Peyer's patch (tissue), 4 donors: Measurements from ENCODE around the gene TRIP4. TPM values are rescaled to one million over a fixed set of nuclear protein-coding genes. Genes with fewer than 3 reads are reported as not detected.
"Not testable (repeated sequence)": the region's sequence is repeated elsewhere in the genome, so short reads cannot be mapped to it uniquely, and the experiment has no call there.

Experiments used
- DNase-seq, 3 donors: peaks; one replicate each; pipeline ENCODE4 v3.0.0-alpha.2; 2017 to 2019
- H3K27ac ChIP-seq, 4 donors: fragments of 200-600 bp; sonication (generic); one replicate each; pipeline ENCODE4 v1.5.1; 2016 to 2019
- H3K27me3 ChIP-seq, 2 donors: fragments of 200-600 bp; sonication (generic); one replicate each; pipeline ENCODE4 v1.5.1; 2019
- H3K36me3 ChIP-seq, 3 donors: fragments of 200-600 bp; sonication (generic); one replicate each; pipeline ENCODE4 v1.5.1; 2016 to 2019
- H3K4me1 ChIP-seq, 4 donors: fragments of 200-600 bp; sonication (generic); one replicate each; pipeline ENCODE4 v1.5.1; 2016 to 2019
- H3K4me3 ChIP-seq, 4 donors: fragments of 200-600 bp; sonication (generic); 1 replicate in 3 of 4; 2 replicates in 1 of 4; pipeline ENCODE4 v1.5.1; 2016 to 2019; ENCODE audit warnings: mild to moderate bottlenecking in 1 of 4
- H3K9me3 ChIP-seq, 4 donors: fragments of 200-600 bp; sonication (generic); one replicate each; pipeline ENCODE4 v1.5.1; 2016 to 2019; ENCODE audit warnings: mild to moderate bottlenecking in 1 of 4
- POLR2A ChIP-seq, 2 donors: fragments of 450-650 bp; IDR thresholded peaks; one replicate each; pipeline ENCODE4 v1.5.1; 2017; ENCODE audit warnings: antibody characterized with exemption in 2 of 2, mild to moderate bottlenecking in 2 of 2, moderate library complexity in 2 of 2
- total RNA-seq, 4 donors: library from RNA; depleted of rRNA; stranded (reverse); fragments of >200 nt; gene quantifications; one replicate each; pipeline ENCODE4 v1.1.0, GENCODE V29; 2016
- TF ChIP-seq, protein P1 (sequence below), 6 experiments: fragments of 450-650 bp in 4 of 6; fragments of 200-600 bp in 2 of 6; sonication (generic) in 1 of 6; IDR thresholded peaks; one replicate each; pipeline ENCODE4 v1.5.1; 2017 to 2019; ENCODE audit warnings: antibody characterized with exemption in 6 of 6, mild to moderate bottlenecking in 3 of 6, moderate library complexity in 1 of 6

Gene TRIP4
- total RNA-seq, 4 donors from 2014 or later, result 18.9 to 61.9 (median 19.9) TPM

DNA sequence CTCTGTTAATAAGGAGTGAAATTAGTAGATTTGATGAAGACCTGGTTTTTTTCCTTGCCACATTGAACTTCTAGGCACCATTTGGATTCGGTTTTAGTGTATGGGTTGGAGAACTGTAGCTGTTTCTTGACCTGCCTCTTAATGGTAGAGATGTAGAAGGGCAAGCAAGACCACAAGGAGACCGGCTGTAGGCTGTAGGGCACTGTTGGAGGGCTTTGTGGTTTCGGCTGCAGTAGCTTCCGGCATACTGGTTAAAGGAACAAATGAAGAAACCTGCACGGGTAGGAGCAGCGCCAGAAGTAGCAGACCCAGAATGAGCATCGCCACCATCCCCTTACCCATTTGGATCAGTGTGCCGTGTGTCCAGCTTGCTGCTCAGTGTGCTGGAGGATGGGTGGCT, 14.3 kb upstream of the TRIP4 start:
- no peaks in the 10 kb centered on the region for H3K27me3 ChIP-seq
- no peak for DNase-seq
- no peaks in the 10 kb centered on the region for H3K9me3 ChIP-seq
- TF ChIP-seq POLR2A (IDR thresholded peaks at IDR 0.05), result no peak
- TF ChIP-seq, protein P1, sequence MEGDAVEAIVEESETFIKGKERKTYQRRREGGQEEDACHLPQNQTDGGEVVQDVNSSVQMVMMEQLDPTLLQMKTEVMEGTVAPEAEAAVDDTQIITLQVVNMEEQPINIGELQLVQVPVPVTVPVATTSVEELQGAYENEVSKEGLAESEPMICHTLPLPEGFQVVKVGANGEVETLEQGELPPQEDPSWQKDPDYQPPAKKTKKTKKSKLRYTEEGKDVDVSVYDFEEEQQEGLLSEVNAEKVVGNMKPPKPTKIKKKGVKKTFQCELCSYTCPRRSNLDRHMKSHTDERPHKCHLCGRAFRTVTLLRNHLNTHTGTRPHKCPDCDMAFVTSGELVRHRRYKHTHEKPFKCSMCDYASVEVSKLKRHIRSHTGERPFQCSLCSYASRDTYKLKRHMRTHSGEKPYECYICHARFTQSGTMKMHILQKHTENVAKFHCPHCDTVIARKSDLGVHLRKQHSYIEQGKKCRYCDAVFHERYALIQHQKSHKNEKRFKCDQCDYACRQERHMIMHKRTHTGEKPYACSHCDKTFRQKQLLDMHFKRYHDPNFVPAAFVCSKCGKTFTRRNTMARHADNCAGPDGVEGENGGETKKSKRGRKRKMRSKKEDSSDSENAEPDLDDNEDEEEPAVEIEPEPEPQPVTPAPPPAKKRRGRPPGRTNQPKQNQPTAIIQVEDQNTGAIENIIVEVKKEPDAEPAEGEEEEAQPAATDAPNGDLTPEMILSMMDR (IDR thresholded peaks at IDR 0.05), result no peak
- H3K4me1 ChIP-seq, result no peaks in the 10 kb centered on the region
- H3K4me3 ChIP-seq, result no peak overlapping the region
- no peak overlapping the region for H3K27ac ChIP-seq
- no peaks in the 10 kb centered on the region for H3K36me3 ChIP-seq

DNA sequence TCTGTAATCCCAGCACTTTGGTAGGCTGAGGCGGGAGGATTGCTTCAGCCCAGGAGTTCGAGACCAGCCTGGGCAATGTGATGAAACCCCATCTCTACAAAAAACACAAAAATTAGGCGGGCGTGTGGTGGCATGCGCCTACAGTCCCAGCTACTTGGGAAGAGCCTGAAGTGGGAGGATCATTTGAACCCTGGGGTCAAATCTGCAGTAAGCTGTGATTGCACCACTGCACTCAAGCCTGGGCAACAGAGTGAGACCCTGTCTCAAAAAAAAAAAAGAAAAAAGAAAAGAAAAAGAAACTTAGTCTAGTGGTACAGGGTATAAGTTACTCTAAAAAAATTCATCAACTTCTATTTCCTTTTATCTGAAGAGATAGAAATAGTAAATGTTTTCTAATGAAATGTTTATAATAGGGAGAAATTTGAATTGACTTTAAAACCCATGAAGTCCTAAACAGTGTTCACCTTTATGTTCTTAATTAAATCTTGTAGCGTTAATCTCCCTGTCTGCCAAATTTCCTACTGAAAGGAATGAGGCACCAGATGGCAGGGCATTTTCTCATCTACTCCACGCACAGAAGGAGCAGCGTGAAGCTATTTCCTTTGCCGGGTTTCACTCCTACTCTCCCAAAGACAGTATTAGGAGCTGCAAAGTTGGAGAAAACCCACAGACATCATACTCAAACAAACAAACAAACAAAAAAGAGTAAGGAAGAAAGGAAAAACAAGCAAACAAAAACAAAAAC, 8.2 kb upstream of the TRIP4 start:
- TF ChIP-seq POLR2A (IDR thresholded peaks at IDR 0.05), result no peak
- TF ChIP-seq, protein P1 (IDR thresholded peaks at IDR 0.05), result no peak
- Histone ChIP-seq H3K4me3 (no peak overlapping the region), H3K9me3 (no peaks in the 10 kb centered on the region), H3K27me3 (no peaks in the 10 kb centered on the region), H3K36me3 (no peaks in the 10 kb centered on the region), H3K27ac (no peak overlapping the region), H3K4me1 (peaks cover 0 to 17% (median 2%) of the 10 kb centered on the region in 4 donors)
- DNase-seq, result no peak

DNA sequence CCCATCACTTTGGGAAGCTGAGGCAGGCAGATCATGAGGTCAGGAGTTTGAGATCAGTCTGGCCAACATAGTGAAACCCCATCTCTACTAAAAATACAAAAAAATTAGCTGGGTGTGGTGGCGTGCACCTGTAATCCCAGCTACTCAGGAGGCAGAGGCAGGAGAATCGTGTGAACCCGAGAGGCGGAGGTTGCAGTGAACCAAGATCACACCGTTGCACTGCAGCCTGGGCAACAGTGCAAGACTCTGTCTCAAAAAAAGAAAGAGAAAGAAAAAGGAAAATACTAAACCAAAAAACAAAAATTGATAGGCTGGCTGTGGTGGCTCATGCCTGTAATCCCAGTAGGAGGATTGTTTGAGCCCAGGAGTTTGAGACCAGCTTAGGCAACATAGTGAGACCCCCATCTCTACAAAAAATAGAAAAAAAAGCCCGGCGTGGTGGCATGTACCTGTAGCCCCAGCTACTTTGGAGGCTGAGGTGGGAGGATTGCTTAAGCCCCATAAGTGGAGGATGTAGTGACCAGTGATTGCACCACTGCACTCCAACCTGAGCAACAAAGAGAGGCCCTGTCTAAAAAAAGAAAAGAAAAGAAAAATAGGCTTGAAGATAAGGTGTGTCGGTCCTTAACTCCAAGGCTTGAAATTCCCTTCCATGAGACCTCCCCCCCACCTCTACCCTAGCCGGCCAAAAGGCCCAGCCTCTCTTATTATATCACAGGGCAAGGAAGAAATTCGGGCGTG, 7.3 kb upstream of the TRIP4 start:
- H3K9me3 ChIP-seq, H3K27ac ChIP-seq, DNase-seq, H3K36me3 ChIP-seq, H3K27me3 ChIP-seq: not testable (repeated sequence)
- Histone ChIP-seq H3K4me1 (peaks cover 0 to 17% (median 2%) of the 10 kb centered on the region in 4 donors), H3K4me3 (peak overlapping the region in 3 of 4 donors; percentile 51 to 68 (median 54))

DNA sequence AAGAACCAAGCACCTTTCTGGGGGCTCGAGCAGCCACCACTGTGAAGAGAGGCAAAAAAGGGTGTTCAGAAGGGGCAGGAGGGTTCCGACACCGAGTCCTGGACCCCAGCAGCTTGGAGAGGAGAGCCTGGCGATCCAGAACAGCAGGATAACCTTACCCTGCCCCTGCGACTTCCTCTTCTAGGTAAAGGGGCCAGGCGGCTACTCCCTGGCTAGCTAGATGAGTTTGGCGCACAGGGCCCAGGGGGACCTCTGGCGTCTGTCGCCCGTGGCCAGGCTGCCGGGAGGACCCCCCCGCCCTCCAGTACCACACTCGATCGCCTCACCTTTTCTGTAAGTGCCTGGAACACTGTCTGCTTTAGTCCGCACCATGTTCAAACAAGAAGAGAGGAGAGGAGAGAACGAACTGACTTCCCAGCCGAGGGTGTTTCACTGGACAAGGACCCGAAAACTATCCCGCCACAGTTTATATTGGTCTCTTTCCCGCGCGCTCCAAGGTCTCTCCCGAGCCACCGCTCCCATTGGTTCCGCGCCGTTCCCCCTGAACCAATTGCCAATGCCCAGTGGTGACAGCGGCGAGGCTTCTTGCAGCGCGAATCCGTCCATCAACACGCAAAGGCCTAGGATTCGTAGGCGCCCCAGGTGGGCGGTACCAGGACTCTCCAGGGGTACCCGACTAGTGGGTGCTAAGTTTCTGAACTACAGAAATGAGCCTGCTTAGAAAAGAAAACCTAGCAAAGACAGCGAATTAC, 6.5 kb upstream of the TRIP4 start, which contains the start of gene PCLAF:
PCLAF (minus strand) TSS at position 442 of the 752 bp plus-strand sequence; CDS start at position 372, 70 bp downstream.
- no peaks in the 10 kb centered on the region for H3K9me3 ChIP-seq
- H3K4me1 ChIP-seq, result peaks cover 0 to 17% (median 2%) of the 10 kb centered on the region in 4 donors
- DNase-seq, result peak; percentile 93 to 97 (median 94)
- peak within 1 kb of the TSS; percentile 49 to 68 (median 52) for H3K4me3 ChIP-seq
- H3K36me3 ChIP-seq, result no peaks in the 10 kb centered on the region
- no peaks in the 10 kb centered on the region for H3K27me3 ChIP-seq
- no peak within 1 kb of the TSS for H3K27ac ChIP-seq
- TF ChIP-seq POLR2A (IDR thresholded peaks at IDR 0.05), result no peak
- TF ChIP-seq, protein P1 (IDR thresholded peaks at IDR 0.05), result peak in 3 of 6 experiments; percentile 11 to 16 (median 16)

GRCh38 chr15:64383760-64384159, 3.9 kb upstream of the TRIP4 start:
- DNase-seq, result no peak

More at GRCh38 chr15:64383760-64384159, 3.9 kb upstream of the TRIP4 start:
- no peaks in the 10 kb centered on the region for H3K27me3 ChIP-seq
- no peaks in the 10 kb centered on the region for H3K36me3 ChIP-seq
- H3K4me3 ChIP-seq, result no peak overlapping the region
- peaks cover 0 to 23% (median 6%) of the 10 kb centered on the region in 4 donors for H3K4me1 ChIP-seq
- TF ChIP-seq, protein P1 (IDR thresholded peaks at IDR 0.05), result no peak
- no peak for TF ChIP-seq POLR2A (IDR thresholded peaks at IDR 0.05)
- no peaks in the 10 kb centered on the region for H3K9me3 ChIP-seq
- H3K27ac ChIP-seq, result no peak overlapping the region
